Activated CD8-positive, alpha-beta memory T cell treated with anti-CD3 and anti-CD28 coated beads for 36 hours (primary cell): ENCODE data around the gene EPB41L2. TPM values are rescaled to one million over a fixed set of nuclear protein-coding genes. Genes with fewer than 3 reads are reported as not detected.

Source experiments
- CTCF ChIA-PET: fragments of 350-600 bp; sonication (Branson Sonifier 250); formaldehyde crosslinking; loops from one replicate; lab custom pipeline; 2021; ENCODE audit warnings: antibody characterized with exemption; lab: Charles Lee
- POLR2A ChIA-PET: fragments of 350-600 bp; sonication (Branson Sonifier 250); formaldehyde crosslinking; loops from one replicate; lab custom pipeline; 2021; ENCODE audit warnings: antibody characterized with exemption; lab: Charles Lee
- total RNA-seq, 2 experiments: library from RNA; stranded (reverse); gene quantifications; one replicate each; pipeline ENCODE4 v1.2.3, GENCODE V29; 2021

The EPB41L2 gene
- total RNA-seq, 2 experiments from 2014 or later: 34.3 to 40.4 TPM

DNA sequence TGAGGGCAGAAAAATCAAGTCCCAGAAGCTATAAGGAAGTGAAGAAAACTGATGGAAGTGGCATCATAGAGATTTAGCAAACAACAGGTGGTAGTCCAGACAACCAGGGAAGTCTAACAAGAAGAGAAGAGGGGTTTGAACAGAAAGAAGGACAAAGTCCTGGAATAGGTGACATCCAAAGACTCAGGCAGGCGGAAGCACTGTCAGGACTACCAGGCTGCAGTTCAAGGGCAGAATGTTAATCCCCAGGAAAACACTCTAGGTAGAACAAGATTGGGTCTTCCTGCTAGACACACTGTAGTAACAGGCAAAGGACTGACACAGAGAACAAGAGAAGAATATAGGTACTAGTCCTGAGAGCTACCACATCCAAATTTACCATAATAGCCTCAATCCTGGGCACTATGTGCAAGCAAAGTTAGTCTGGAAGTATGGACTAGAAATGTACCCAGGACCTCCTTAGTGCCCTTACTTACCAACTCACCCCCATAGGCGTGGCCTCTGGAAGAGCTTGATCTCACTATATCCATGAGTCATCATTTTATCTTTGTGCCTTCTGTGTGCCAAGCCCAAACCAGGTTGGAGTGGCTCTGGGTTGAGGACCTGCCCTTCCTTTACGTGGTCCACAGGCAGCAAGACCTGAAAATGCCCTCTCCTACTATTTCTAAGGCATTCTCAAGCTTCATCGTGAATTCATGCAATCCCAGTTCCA is 2.2 kb upstream of the EPB41L2 start:
- ChIA-PET CTCF (interaction anchor here (1.6 kb wide), 1 partner anchor 10 kb away, joined by 3 read pairs; no protein-coding TSS in a partner anchor), POLR2A (no interaction called here)

DNA sequence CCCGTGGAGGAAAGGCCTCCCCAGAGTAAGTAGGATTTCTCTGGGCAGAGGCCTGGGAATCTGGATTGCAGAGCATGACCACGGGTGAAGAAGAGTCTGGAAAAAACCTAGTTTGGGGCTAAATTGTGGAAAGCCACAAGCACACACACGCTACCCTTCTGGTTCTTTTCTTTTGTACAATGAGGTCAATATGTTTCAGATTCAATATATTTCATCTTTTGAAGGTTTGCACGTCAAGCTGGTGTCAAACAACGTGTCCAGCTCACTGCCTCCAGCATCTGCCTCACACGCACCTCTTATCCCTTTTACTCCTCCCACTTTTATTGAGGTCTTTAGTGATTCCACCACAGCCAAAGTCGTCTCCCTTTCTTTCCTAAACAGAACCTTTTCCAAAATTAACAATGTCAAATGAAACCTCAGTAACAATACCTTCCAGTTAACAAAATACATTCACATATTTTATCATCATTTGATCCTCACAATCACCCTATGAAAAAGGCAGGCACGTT is 773 bp upstream of the EPB41L2 start:
- CTCF ChIA-PET: interaction anchor here (1.6 kb wide), 1 partner anchor 11 kb away, joined by 3 read pairs; no protein-coding TSS in a partner anchor
- POLR2A ChIA-PET: no interaction called here

DNA sequence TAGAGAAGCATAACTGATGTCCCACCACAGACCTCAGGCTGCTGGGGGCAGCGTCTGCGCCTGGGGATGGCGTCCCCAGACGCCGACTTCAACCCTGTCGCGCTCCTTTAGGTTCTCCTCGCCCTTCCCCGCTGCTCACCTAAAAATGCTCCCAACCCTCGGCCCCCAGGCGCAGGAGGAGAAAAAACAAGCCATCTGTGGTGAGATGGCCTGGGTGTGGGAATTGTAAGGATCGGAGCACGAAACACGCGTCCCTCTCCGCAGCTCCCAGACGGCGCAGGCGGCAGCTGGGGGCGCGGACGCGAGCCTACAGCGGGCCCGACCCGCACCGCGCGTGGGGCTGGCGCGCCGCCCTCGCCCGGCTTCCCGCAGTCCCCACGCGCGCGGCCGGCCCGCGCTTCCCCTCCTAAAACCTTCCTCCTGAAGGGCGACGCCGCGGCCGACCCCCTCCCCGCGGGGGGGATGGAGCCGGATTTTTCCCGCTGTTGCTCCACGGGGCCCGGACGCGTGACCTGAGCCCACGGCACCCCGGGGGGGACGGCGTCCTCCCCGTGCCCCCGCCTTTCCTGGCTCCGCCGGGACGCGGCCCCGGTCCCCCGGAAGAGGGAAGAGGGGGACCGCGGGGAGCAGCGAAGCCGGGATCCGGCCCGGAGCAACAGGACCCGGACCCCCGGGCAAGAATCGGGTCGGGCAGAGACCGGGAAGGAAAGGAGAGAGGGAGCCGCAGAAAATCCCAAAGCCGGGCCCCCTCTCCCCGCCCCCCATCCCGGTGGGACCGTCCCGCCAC is 611 bp downstream of the EPB41L2 start:
- ChIA-PET CTCF (interaction anchor here (1.2 kb wide), 1 partner anchor 9 kb away, joined by 3 read pairs; no protein-coding TSS in a partner anchor), POLR2A (interaction anchor here (0.7 kb wide), 1 partner anchor 949 kb away, joined by 3 read pairs; no protein-coding TSS in a partner anchor)

DNA sequence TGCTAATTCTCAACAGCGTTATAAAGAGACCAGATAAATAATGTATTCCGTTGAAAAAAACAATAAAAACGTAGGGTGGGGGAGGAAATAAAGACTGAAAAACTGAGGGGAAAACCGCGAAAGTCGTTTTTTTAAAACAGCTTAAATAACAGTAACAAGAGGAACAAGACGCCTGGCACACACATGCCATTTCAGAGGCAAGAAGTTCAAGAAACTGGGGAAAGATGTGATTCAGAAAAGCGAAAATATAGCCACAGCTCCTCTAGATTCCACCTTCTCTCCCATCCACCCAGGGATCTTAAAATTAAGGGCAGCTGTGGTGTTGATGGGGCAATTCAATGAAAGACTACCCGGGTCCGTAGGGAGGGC is 1.3 kb downstream of the EPB41L2 start:
- ChIA-PET CTCF (interaction anchor here (1.2 kb wide), 1 partner anchor 9 kb away, joined by 3 read pairs; no protein-coding TSS in a partner anchor), POLR2A (interaction anchor here (0.7 kb wide), 1 partner anchor 948 kb away, joined by 3 read pairs; no protein-coding TSS in a partner anchor)

DNA sequence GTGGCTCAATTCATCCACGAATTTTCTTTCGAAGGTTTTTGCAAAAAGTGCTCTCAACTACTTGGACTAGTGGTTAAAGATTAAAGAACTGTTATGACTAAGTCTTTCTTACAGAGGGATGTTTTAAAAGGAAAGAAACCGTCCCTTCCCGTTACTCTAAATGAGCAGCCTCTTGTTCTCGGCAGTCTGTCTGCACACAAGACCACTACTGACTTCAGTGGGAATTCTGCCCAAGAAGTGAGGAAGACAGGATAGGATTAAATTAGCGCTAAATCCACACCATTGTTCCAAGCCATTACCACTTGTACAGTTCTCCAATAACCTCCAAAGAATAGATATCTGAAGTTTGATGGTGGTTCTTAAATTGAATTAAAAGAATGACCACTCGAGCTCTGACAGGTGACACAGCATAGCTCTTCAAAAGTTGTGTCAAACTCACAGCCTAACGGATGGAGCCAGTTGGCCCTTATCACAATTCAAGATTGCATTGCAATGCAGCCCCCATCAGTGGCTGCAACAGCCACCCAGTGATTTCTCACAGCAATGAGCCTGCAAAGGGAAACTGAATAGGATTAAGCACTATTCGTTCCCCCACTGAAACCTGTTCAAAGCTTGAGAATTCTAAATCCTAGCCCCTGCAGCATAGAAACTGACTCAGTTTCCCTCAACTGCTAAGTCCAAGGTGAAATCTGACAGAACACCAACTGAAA is 1.8 kb downstream of the EPB41L2 start:
- CTCF ChIA-PET: interaction anchor here (1.2 kb wide), 1 partner anchor 10 kb away, joined by 3 read pairs; no protein-coding TSS in a partner anchor

DNA sequence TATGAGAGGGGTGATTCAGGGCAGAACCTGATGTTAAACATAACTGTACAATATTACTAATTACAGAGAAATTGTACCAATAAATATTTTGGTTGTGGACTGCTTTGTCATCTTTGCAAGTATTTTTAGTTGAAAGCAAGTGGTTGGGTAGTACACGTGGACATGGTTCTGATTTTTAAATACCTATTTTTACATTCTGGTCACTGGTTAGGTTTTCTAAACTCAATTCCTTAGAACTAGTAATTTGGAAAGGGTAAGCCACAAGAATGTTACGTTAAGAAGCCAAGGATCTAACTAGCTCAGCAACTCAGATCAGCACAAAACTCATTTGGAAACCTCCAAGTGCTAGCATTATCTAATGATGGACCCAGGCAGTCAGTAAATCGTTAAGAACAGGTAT is 2.7 kb downstream of the EPB41L2 start:
- POLR2A ChIA-PET: no interaction called here
- CTCF ChIA-PET: interaction anchor here (0.6 kb wide), 1 partner anchor 46 kb away, joined by 3 read pairs; no protein-coding TSS in a partner anchor

More for the DNA sequence above, 1.8 kb downstream of the EPB41L2 start:
- POLR2A ChIA-PET: interaction anchor here (0.7 kb wide), 1 partner anchor 948 kb away, joined by 3 read pairs; no protein-coding TSS in a partner anchor

DNA sequence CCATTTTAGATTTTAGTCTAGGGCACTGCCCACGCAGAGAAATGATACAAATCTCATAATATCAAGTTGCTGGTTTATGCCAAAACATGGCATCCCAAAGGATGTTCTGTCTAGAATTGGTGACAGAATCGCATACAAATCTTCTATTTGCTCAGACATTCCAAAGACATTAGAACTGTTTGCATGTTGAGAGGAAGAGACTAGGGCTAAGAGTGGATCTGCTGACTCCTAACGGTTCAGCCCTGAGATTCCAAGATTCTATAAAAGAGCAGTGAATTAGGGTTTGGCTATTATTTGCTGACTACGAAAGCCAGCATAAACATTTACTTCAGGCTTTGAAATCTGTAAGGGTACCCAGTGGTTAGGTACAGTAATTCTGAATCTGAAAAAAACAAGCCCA is 3.6 kb downstream of the EPB41L2 start:
- CTCF ChIA-PET: interaction anchor here (0.7 kb wide), 1 partner anchor 29 kb away, joined by 3 read pairs; no protein-coding TSS in a partner anchor
- POLR2A ChIA-PET: no interaction called here

DNA sequence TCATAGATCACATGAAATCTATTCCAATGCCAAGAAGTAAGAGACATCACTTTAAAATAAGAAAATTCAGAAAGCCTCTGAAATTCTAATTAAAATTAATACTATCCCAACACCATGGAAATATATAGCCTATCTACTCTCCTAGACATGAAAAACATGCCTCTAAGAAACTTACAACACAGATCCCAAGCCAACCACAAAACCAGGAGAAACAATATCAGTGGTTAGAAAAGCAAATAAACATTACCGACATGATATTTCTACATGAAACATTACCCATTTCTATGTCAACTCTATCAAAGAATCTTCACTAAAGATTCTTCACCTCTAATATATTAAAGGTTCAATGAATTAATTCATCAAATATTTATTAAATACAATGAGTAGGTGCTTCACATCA is 4.8 kb downstream of the EPB41L2 start:
- CTCF ChIA-PET: interaction anchor here (0.7 kb wide), 1 partner anchor 946 kb away, joined by 3 read pairs; no protein-coding TSS in a partner anchor
- POLR2A ChIA-PET: no interaction called here

DNA sequence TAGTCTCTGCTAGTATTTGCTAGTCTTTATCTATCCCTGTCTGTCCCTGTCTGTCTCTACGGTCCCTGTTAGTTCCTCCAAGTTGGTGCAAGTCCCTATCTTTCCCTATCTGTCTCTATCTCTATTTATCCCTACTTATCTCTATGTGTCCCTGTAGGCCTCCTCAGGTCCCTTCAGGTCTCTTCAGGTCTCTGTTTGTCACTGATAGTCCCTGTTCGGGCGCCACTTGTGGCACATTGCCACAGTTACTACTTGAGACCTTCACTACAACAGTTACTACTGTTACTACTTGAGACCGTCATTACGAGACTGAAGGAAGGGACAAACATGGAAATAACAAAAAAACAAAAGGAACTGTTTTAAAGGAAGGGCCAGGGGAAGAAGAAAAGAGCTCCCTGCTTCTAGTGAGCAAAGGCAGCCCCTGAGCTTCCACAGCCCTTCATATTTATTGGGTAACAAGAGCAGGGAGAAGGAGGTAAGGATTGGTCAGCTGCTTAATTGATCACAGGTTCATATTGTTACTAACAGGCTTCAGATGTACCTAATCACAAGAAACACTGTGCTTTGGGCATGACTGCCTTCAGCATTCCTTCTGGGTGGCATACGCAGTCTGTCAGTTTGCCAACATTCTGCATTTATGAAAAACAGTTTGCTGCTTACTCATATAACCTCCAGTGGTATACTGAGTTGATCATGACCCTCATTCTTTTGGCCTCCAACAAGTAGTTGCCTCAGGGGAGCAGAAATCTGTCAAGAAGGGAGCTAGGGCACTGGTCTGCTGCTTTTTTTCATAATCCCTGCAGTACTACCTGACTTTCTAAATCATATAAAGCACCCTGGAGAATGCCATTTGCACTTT is 8.4 kb downstream of the EPB41L2 start:
- ChIA-PET CTCF (no interaction called here), POLR2A (no interaction called here)

DNA sequence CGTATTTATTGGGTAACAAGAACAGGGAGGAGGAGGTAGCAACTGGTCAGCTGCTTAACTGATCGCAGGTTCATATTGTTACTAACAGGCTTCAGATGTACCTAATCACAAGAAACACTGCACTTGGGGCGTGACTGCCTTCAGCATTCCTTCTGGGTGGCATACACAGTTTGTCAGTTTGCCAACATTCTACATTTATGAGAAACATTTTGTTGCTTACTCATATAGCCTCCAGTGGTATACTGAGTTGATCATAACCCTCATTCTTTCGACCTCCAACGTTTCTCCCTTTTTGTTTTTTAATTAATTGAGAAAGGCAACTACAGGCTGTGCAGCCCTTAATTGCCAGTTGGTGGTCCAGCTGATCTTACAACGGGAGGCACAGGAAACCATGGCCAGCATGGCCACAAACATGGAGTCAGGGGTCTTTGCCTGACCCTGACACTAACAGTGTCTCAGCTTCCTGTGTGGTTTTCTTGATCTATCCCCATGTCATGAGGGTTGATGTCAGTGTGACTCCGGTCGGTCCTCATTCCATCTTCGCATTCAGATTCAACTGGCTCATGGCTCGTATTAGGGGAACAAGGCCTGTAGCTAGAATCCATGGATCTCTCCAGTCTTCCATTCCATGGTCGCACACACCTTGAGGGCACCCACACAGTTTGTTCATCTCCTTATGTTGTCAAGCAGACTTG is 9.4 kb downstream of the EPB41L2 start:
- CTCF ChIA-PET: no interaction called here

DNA sequence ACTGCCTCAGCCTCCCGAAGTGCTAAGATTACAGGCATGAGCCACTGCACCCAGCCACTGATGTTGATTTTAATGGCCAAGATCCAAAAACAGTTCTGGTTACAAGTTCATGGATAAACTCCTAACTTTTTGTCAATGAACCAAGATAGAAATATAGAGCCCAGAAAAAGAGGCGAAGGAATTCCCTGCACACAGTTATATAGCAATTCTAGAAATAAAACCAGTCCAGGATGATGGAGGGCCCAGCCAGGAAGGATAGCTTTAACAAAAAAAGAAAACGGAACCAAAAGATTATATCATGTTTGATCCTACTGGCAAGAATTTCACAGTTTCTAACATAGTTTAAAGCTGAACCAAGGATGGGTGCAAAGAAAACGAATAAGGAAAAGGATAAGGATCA is 10.9 kb downstream of the EPB41L2 start:
- ChIA-PET POLR2A (no interaction called here), CTCF (no interaction called here)

More for the DNA sequence above, 9.4 kb downstream of the EPB41L2 start:
- POLR2A ChIA-PET: no interaction called here

DNA sequence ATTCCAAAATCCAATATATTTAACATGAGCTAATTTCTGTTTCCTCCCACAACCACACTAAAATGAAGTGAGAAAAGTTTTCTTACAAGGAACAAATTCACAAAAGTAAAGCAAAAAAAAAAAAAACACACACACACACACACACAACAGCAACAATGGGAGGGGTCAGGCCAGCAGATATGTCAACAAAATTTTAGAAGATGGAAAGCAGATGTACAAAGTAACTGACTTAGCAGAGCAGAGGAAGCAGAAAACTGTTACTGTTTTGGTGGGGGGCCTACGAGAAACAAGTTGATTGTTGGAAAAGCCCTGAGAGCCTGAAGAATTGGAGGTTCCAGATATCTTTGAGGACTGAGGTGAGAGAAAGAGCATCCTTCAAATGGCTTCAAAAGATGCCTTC is 11.7 kb downstream of the EPB41L2 start:
- POLR2A ChIA-PET: no interaction called here
- CTCF ChIA-PET: no interaction called here

DNA sequence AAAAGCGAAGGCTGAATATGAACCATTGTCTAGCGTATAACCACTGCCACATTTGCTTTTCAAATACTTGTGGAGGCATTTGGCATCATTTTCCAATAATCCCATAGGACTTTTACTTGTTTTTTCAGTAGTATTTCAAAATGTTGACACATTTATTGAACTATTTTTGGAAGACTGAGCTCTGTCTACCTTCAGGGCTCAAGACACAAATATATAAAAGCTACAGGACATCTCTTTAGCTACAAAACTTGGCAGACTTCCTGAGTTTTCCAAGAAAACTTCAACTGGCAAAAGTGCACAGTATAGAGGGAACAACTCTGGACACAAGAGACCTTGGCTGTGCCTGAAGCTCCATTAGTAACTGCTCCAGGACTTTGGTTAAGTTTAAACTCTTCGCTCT is 13.4 kb downstream of the EPB41L2 start:
- ChIA-PET CTCF (no interaction called here), POLR2A (no interaction called here)

DNA sequence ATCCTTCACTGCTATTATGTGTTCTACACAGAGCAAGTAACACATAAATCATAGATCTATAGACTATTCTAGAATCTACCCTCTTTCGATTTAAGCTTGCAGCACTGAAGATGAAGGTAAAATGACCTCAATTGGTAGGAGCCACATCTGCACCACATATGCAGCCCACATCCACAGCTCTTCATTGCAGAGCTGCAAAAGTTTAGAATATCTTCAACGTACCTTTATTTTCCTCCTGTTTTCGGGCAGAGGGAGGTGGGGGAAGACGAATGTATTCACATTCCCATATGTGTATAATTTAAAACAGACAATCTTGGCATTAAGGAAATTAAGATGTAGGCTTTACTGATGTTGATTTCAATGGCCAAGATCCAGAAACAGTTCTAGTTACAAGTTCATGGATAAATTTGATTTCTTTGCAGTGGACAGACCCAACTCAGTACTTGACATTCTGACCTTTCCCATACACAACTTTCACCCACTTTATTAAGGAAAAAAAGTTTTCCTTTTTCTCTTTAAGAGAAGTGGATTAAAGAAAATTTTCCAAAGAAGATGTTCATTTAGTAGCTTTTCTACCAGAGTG is 14.0 kb downstream of the EPB41L2 start:
- ChIA-PET POLR2A (no interaction called here), CTCF (no interaction called here)

DNA sequence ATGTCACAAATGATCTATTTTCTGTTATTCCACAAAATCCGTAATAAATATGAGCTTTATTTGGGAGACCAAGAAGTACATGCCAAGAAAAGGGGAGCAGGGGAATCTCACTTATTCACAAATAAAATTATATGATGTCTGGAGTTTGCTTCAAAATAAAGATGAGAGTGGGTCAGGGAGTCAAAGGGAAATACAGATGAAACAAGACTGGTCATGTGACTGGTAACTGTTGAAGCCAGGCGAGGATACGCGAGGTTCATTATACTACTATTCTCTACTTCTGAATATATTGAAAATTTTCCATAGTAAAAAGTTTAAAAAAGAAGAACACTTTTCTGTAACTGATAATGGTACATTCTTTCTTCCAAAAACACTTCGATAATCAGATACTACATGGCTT is 14.6 kb downstream of the EPB41L2 start:
- ChIA-PET POLR2A (no interaction called here), CTCF (no interaction called here)

DNA sequence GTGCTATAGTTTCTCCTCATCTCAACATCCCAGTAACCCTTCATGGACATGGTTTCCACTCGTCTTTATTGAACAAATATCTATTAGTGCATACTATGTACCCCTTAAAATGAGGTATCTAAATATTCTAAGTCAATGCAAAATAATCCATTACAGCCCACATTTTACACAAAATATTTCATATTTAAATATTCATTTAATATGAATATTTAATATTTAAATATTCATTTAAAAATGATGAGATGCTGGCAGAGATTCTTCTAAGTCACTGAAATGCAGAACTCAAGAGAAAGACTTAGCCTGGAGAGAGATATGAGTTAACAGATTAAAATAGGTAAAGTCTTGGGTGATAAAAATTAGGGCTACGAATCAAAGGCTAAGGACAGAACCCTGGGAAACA is 17.9 kb downstream of the EPB41L2 start:
- ChIA-PET CTCF (no interaction called here), POLR2A (no interaction called here)

DNA sequence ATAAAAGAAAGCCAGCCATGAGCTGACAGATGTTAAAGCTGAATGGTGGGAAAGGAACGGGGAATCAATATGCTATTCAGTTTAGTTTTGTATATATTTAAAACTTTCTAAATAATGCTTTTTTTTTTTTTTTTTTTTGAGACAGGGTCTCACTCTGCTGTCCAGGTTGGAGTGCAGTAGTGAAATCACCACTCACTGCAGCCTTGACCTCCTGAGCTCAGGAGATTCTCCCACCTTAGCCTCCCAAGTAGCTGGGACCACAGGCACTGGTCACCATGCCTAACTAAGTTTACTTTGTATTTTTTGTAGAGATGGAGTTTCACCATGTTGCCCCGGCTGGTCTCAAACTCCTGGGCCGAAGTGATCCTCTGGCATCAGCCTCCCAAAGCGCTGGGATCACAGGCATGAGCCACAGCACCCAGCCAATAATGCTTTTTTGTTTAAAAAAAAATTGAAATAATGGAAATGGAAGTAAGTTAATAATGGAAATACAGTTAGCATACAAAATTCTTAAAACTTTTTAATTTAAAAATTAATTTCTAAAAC is 19.1 kb downstream of the EPB41L2 start:
- POLR2A ChIA-PET: no interaction called here
- CTCF ChIA-PET: no interaction called here
